Measurements from ENCODE around the gene ENDOV. TPM values are rescaled to one million over a fixed set of nuclear protein-coding genes. Genes with fewer than 3 reads are reported as not detected.

Gene ENDOV
- total and polyA plus RNA-seq, 2 of the 13 experiments (the other 11 are each of a cell fraction or from before 2014, with no cell fraction given): 15.1 to 17.1 TPM

DNA sequence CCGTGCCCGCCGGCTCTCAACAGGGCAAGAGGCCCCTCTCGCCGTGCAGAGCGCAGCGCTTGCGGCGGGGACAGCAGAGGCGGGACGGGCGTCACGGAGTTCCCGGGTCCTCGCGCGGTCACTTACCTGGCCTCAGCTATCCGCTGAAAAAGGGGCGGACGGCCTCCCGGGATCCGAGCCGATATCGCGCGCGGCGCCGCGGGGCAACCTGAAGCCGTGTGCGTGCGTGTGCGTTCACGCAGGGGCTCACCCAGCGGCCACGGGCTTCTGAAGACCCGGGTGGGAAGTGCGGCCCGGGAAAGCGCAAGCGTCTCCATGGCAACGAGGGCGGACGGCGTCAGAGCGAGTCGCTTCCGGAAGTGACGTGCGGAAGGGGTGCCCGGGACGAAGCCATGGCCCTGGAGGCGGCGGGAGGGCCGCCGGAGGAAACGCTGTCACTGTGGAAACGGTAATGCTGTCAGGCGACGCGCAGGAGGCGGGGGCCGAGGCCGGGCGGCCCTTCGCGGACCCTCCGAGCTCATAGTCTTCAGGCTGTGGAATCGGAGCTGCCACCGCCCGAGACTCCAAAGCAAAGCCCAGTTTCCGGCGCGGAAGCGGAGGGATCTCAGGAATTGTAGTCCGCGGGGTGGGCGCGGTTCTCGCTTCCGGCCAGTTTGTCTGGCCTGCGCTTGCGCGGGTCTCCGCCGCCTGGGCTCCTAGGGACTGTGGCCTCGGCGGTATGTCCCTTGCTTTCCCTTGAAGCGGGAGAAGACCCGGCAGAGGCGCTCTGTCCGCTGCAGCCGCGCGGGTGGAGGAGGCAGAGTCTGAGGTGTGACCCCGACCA lies at the start of gene ENDOV (continued):
- TF ChIP-seq ZNF550 (CRISPR knock-in tag; IDR thresholded peaks at IDR 0.05; ENCODE audit: borderline replicate concordance): 0 out of 2 replicates have a peak, but pooled peaks have one; percentile 47
- TF ChIP-seq, protein P1, sequence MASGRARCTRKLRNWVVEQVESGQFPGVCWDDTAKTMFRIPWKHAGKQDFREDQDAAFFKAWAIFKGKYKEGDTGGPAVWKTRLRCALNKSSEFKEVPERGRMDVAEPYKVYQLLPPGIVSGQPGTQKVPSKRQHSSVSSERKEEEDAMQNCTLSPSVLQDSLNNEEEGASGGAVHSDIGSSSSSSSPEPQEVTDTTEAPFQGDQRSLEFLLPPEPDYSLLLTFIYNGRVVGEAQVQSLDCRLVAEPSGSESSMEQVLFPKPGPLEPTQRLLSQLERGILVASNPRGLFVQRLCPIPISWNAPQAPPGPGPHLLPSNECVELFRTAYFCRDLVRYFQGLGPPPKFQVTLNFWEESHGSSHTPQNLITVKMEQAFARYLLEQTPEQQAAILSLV (CRISPR knock-in tag; IDR thresholded peaks at IDR 0.05; ENCODE audit: borderline replicate concordance): peak; percentile 43; the same call in 1 of the 2 replicates
- TF ChIP-seq, protein P2, sequence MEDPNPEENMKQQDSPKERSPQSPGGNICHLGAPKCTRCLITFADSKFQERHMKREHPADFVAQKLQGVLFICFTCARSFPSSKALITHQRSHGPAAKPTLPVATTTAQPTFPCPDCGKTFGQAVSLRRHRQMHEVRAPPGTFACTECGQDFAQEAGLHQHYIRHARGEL (CRISPR knock-in tag; IDR thresholded peaks at IDR 0.05): no peak
- TF ChIP-seq SCMH1 (CRISPR knock-in tag; IDR thresholded peaks at IDR 0.05; ENCODE audit: borderline replicate concordance): no peak
- TF ChIP-seq ZNF451 (CRISPR knock-in tag; IDR thresholded peaks at IDR 0.05): no peak
- TF ChIP-seq, protein P3, sequence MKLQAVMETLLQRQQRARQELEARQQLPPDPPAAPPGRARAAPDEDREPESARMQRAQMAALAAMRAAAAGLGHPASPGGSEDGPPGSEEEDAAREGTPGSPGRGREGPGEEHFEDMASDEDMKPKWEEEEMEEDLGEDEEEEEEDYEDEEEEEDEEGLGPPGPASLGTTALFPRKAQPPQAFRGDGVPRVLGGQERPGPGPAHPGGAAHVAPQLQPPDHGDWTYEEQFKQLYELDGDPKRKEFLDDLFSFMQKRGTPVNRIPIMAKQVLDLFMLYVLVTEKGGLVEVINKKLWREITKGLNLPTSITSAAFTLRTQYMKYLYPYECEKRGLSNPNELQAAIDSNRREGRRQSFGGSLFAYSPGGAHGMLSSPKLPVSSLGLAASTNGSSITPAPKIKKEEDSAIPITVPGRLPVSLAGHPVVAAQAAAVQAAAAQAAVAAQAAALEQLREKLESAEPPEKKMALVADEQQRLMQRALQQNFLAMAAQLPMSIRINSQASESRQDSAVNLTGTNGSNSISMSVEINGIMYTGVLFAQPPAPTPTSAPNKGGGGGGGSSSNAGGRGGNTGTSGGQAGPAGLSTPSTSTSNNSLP (IDR thresholded peaks at IDR 0.05; ENCODE audit: low read depth, low read length): no peak
- TF ChIP-seq ZNF253 (CRISPR knock-in tag; IDR thresholded peaks at IDR 0.05; ENCODE audit: borderline replicate concordance): no peak
- no peak for TF ChIP-seq KDM6A (CRISPR knock-in tag; IDR thresholded peaks at IDR 0.05; ENCODE audit: low read depth)
- no peak for TF ChIP-seq KAT2B (IDR thresholded peaks at IDR 0.05; ENCODE audit: borderline replicate concordance, low read depth, low read length)
- TF ChIP-seq KAT7 (CRISPR knock-in tag; IDR thresholded peaks at IDR 0.05; ENCODE audit: borderline replicate concordance): peak; percentile 75; the same call in 1 of the 2 replicates
- TF ChIP-seq, protein P4, sequence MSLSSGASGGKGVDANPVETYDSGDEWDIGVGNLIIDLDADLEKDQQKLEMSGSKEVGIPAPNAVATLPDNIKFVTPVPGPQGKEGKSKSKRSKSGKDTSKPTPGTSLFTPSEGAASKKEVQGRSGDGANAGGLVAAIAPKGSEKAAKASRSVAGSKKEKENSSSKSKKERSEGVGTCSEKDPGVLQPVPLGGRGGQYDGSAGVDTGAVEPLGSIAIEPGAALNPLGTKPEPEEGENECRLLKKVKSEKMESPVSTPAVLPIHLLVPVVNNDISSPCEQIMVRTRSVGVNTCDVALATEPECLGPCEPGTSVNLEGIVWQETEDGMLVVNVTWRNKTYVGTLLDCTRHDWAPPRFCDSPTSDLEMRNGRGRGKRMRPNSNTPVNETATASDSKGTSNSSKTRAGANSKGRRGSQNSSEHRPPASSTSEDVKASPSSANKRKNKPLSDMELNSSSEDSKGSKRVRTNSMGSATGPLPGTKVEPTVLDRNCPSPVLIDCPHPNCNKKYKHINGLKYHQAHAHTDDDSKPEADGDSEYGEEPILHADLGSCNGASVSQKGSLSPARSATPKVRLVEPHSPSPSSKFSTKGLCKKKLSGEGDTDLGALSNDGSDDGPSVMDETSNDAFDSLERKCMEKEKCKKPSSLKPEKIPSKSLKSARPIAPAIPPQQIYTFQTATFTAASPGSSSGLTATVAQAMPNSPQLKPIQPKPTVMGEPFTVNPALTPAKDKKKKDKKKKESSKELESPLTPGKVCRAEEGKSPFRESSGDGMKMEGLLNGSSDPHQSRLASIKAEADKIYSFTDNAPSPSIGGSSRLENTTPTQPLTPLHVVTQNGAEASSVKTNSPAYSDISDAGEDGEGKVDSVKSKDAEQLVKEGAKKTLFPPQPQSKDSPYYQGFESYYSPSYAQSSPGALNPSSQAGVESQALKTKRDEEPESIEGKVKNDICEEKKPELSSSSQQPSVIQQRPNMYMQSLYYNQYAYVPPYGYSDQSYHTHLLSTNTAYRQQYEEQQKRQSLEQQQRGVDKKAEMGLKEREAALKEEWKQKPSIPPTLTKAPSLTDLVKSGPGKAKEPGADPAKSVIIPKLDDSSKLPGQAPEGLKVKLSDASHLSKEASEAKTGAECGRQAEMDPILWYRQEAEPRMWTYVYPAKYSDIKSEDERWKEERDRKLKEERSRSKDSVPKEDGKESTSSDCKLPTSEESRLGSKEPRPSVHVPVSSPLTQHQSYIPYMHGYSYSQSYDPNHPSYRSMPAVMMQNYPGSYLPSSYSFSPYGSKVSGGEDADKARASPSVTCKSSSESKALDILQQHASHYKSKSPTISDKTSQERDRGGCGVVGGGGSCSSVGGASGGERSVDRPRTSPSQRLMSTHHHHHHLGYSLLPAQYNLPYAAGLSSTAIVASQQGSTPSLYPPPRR (CRISPR knock-in tag; IDR thresholded peaks at IDR 0.05; ENCODE audit: borderline replicate concordance): 0 out of 2 replicates have a peak, but pooled peaks have one; percentile 37
- peak; percentile 88; the same call in 1 of the 2 replicates for TF ChIP-seq NCOA1 (CRISPR knock-in tag; IDR thresholded peaks at IDR 0.05)
- TF ChIP-seq, protein P5, sequence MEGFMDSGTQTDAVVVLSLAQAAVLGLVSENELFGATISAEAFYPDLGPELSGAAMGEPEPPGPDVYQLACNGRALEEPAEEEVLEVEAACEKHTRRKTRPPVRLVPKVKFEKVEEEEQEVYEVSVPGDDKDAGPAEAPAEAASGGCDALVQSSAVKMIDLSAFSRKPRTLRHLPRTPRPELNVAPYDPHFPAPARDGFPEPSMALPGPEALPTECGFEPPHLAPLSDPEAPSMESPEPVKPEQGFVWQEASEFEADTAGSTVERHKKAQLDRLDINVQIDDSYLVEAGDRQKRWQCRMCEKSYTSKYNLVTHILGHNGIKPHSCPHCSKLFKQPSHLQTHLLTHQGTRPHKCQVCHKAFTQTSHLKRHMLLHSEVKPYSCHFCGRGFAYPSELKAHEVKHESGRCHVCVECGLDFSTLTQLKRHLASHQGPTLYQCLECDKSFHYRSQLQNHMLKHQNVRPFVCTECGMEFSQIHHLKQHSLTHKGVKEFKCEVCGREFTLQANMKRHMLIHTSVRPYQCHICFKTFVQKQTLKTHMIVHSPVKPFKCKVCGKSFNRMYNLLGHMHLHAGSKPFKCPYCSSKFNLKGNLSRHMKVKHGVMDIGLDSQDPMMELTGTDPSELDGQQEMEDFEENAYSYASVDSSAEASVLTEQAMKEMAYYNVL (CRISPR knock-in tag; IDR thresholded peaks at IDR 0.05; ENCODE audit: borderline replicate concordance): peak; percentile 1; the same call in 1 of the 2 replicates
- peak; percentile 82; the same call in 1 of the 2 replicates for TF ChIP-seq KMT2A (CRISPR knock-in tag; IDR thresholded peaks at IDR 0.05)
- 0 out of 2 replicates have a peak, but pooled peaks have one; percentile 70 for TF ChIP-seq ZNF577 (CRISPR knock-in tag; IDR thresholded peaks at IDR 0.05; ENCODE audit: borderline replicate concordance, low read depth)
- TF ChIP-seq ISL2 (CRISPR knock-in tag; IDR thresholded peaks at IDR 0.05): peak; percentile 85
- TF ChIP-seq ZFYVE20 (CRISPR knock-in tag; IDR thresholded peaks at IDR 0.05; ENCODE audit: borderline replicate concordance, low read depth): no peak
- no peak for TF ChIP-seq HHEX (CRISPR knock-in tag; IDR thresholded peaks at IDR 0.05)
